ENCODE data around the gene PROCA1. TPM values are rescaled to one million over a fixed set of nuclear protein-coding genes. Genes with fewer than 3 reads are reported as not detected.

The PROCA1 gene
- total and polyA plus RNA-seq, 9 of the 15 experiments (the other 6 are each of a cell fraction or from before 2014, with no cell fraction given): 0.78 to 16.2 (median 5.6) TPM

GRCh38 chr17:28741358-28742349 is 30.0 kb upstream of the PROCA1 start (continued):
- peak; percentile 81 for TF ChIP-seq VEZF1 (CRISPR knock-in tag; IDR thresholded peaks at IDR 0.05)
- no peak for TF ChIP-seq TSC22D4 (tag; IDR thresholded peaks at IDR 0.05)
- TF ChIP-seq RCOR1 (IDR thresholded peaks at IDR 0.05; ENCODE audit: borderline replicate concordance in 1 of 2, low read depth in 2 of 2, low read length in 2 of 2): peak; percentile 84 to 90
- TF ChIP-seq SNAPC5 (CRISPR knock-in tag; IDR thresholded peaks at IDR 0.05): no peak
- no peak for TF ChIP-seq KHSRP (IDR thresholded peaks at IDR 0.05)
- 0 out of 2 replicates have a peak, but pooled peaks have one; percentile 46 for TF ChIP-seq ZBTB33 (CRISPR knock-in tag; IDR thresholded peaks at IDR 0.05)
- TF ChIP-seq HES1 (IDR thresholded peaks at IDR 0.05; ENCODE audit: low read depth): no peak
- no peak for TF ChIP-seq CEBPZ (IDR thresholded peaks at IDR 0.05; ENCODE audit: borderline replicate concordance, low read depth, low read length)
- no peak for TF ChIP-seq ZC3H8 (IDR thresholded peaks at IDR 0.05)
- peak; percentile 30; the same call in 1 of the 2 replicates for TF ChIP-seq STAT5A (IDR thresholded peaks at IDR 0.05; ENCODE audit: borderline replicate concordance, low read length)
- peak; percentile 74; the same call in 1 of the 2 replicates for TF ChIP-seq ZBED1 (IDR thresholded peaks at IDR 0.05)
- TF ChIP-seq SMARCA4 (IDR thresholded peaks at IDR 0.05): peak; percentile 74; the same call in 1 of the 2 replicates
- peak; percentile 60 for TF ChIP-seq TAL1 (IDR thresholded peaks at IDR 0.05)
- no peak for TF ChIP-seq SRSF7 (optimal IDR thresholded peaks at IDR 0.05; ENCODE audit: low read depth, low read length)
- TF ChIP-seq DPF2 (IDR thresholded peaks at IDR 0.05): peak; percentile 42; the same call in 1 of the 2 replicates
- TF ChIP-seq CTBP1 (IDR thresholded peaks at IDR 0.05; ENCODE audit: borderline replicate concordance): peak; percentile 97
- no peak for TF ChIP-seq ETS2 (tag; IDR thresholded peaks at IDR 0.05; ENCODE audit: borderline replicate concordance, poor library complexity, severe bottlenecking)
- no peak for TF ChIP-seq BCOR (IDR thresholded peaks at IDR 0.05)
- no peak for TF ChIP-seq ZNF740 (CRISPR knock-in tag; IDR thresholded peaks at IDR 0.05)
- no peak for TF ChIP-seq ZNF740 (tag; IDR thresholded peaks at IDR 0.05)
